Sigmoid colon (tissue), 7 donors: ENCODE measurements around the gene DHH. TPM values are rescaled to one million over a fixed set of nuclear protein-coding genes. Genes with fewer than 3 reads are reported as not detected.

ENCODE experiments used
- DNase-seq: peaks from one replicate; pipeline ENCODE4 v3.0.0-alpha.2; 2019
- H3K27ac ChIP-seq, 4 donors: fragments of 200-600 bp; sonication (generic); one replicate each; pipeline ENCODE4 v1.5.1; 2016 to 2019; ENCODE audit warnings: mild to moderate bottlenecking in 1 of 4
- H3K27me3 ChIP-seq, 3 donors: fragments of 200-600 bp; sonication (generic); one replicate each; pipeline ENCODE4 v1.5.1; 2019; ENCODE audit warnings: mild to moderate bottlenecking in 1 of 3
- H3K36me3 ChIP-seq, 4 donors: fragments of 200-600 bp; sonication (generic); one replicate each; pipeline ENCODE4 v1.5.1; 2016 to 2019
- H3K4me1 ChIP-seq, 4 donors: fragments of 200-600 bp; sonication (generic); one replicate each; pipeline ENCODE4 v1.5.1; 2017 to 2019
- H3K4me3 ChIP-seq, 4 donors: fragments of 200-600 bp; sonication (generic); one replicate each; pipeline ENCODE4 v1.5.1; 2017 to 2019; ENCODE audit warnings: mild to moderate bottlenecking in 2 of 4, moderate library complexity in 1 of 4
- H3K9me3 ChIP-seq, 4 donors: fragments of 200-600 bp in 3 of 4; sonication (generic) in 3 of 4; one replicate each; pipeline versions ENCODE4 v1.5.1 to v1.6.1; 2013 to 2019
- EP300 ChIP-seq, 4 donors: sonication (generic); formaldehyde crosslinking; IDR thresholded peaks; one replicate each; pipeline ENCODE4 v1.6.1; 2017; ENCODE audit warnings: antibody characterized with exemption in 4 of 4
- POLR2A ChIP-seq, 2 donors: fragments of 450-650 bp; IDR thresholded peaks; one replicate each; pipeline ENCODE4 v1.6.1; 2016; ENCODE audit warnings: antibody characterized with exemption in 2 of 2, mild to moderate bottlenecking in 2 of 2, moderate library complexity in 2 of 2
- POLR2AphosphoS5 ChIP-seq, 4 donors: sonication (generic); formaldehyde crosslinking; IDR thresholded peaks; one replicate each; pipeline ENCODE4 v1.6.1; 2017; ENCODE audit warnings: antibody characterized with exemption in 4 of 4
- WGBS, 2 donors: extraction: QIAGEN DNeasy Blood & Tissue Kit; methylation state at CpG; one replicate each; pipeline ENCODE4 v1.1.7; 2013; 5-methylcytosine and 5-hydroxymethylcytosine counted together
- intact Hi-C: fragments of 100-400 bp; cut with DNase I; formaldehyde crosslinking; loops from one replicate; pipeline ENCODE4 v1.15.1; 2023
- polyA plus RNA-seq, 3 donors: library from polyadenylated mRNA; stranded (reverse); fragments of 200-250 nt; gene quantifications; one replicate each; pipeline ENCODE4 v1.2.3, GENCODE V29; 2013
- total RNA-seq, 4 donors: library from RNA; depleted of rRNA; stranded (reverse); fragments of >200 nt; gene quantifications; one replicate each; pipeline ENCODE4 v1.1.0, GENCODE V29; 2016
- TF ChIP-seq, protein P1 (sequence below), 4 experiments: fragments of 450-650 bp in 3 of 4; fragments of 200-600 bp in 1 of 4; IDR thresholded peaks; one replicate each; pipeline ENCODE4 v1.5.1; 2016 to 2019; ENCODE audit warnings: antibody characterized with exemption in 4 of 4, mild to moderate bottlenecking in 3 of 4, moderate library complexity in 2 of 4
- donor health status: healthy with polysubstance abuse.
- donor health status: Bipolar disorder and iron deficiency.
- donor health status: healthy.

Gene DHH
- total and polyA plus RNA-seq, 7 donors: 0.14 to 0.83 (median 0.63) TPM; not detected in 4

DNA sequence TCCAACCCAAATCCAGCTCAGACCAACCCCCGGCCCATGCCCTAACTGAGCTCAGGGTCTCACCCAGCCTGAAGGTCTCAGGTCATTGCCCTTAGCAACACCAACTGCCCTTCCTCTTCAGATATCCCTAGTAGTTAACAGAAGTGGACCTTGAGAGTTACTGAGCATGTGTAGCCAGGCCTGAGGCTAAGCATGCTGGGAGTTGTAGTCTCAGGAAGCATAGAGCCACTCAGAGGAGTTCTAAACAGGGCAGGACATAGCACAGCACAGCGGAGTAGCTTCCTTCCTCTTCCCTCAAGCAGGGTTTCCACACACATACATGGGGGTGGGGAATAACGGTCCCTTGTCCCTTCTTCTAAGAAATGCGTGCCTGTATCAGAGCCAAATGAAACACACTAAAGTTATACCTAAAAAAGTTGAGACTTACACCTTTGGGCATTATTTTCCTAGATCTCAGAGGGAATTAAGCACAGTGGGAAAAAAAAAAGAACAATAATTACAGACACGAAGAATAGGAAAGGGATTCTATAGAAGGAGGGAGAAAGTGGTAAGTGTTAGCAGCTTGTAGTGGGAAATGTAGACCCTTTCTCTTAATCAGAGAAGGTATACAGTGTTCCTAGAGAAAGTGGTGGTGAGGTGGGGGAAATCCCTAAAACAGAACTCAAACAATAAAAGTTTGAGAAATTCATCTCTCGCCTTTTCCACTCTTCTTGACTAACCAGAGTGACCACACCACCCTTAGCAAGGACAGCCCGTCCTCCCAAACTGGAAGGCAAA, 38.4 kb downstream of the DHH start:
- TF ChIP-seq POLR2AphosphoS5 (IDR thresholded peaks at IDR 0.05) (peak in 1 of 4 donors; percentile 51), EP300 (IDR thresholded peaks at IDR 0.05) (no peak)

DNA sequence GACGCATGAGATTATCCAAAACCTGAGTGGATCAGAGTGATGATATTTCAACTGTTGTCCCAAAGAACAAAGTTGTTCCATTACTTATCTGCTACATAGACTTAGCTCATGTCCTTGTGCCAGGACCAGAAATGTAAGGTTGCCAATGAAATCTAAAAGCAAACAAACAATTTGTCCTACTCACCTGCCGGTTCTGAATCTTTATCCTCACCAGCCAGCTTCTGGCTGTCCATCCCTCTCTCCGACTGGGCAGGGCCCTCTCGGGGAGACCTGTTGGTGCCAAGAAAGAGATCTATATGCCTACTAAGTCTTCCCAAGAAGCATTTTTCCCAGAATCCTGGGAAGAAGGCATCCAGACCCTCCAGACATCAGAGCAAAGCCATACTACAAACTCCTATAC, 39.5 kb downstream of the DHH start:
- Histone ChIP-seq H3K9me3 (no peaks in the 10 kb centered on the region), H3K36me3 (peaks cover 27 to 51% (median 48%) of the 10 kb centered on the region in 4 donors), H3K27ac (no peak overlapping the region), H3K4me3 (no peak overlapping the region), H3K27me3 (no peaks in the 10 kb centered on the region), H3K4me1 (peaks cover 0 to 56% (median 44%) of the 10 kb centered on the region in 4 donors)
- WGBS, 2 donors: 52 to 77% methylated on average over 4 of the region's 4 CpGs
- intact Hi-C loops: no loop called here
- no peak for TF ChIP-seq POLR2AphosphoS5 (IDR thresholded peaks at IDR 0.05)
- TF ChIP-seq POLR2A (IDR thresholded peaks at IDR 0.05): no peak
- no peak for TF ChIP-seq EP300 (IDR thresholded peaks at IDR 0.05)
- TF ChIP-seq, protein P1, sequence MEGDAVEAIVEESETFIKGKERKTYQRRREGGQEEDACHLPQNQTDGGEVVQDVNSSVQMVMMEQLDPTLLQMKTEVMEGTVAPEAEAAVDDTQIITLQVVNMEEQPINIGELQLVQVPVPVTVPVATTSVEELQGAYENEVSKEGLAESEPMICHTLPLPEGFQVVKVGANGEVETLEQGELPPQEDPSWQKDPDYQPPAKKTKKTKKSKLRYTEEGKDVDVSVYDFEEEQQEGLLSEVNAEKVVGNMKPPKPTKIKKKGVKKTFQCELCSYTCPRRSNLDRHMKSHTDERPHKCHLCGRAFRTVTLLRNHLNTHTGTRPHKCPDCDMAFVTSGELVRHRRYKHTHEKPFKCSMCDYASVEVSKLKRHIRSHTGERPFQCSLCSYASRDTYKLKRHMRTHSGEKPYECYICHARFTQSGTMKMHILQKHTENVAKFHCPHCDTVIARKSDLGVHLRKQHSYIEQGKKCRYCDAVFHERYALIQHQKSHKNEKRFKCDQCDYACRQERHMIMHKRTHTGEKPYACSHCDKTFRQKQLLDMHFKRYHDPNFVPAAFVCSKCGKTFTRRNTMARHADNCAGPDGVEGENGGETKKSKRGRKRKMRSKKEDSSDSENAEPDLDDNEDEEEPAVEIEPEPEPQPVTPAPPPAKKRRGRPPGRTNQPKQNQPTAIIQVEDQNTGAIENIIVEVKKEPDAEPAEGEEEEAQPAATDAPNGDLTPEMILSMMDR (IDR thresholded peaks at IDR 0.05): no peak
- DNase-seq: no peak

More for the DNA sequence above, 38.4 kb downstream of the DHH start:
- Histone ChIP-seq H3K9me3 (no peaks in the 10 kb centered on the region), H3K4me3 (peak overlapping the region in 2 of 4 donors; percentile 5 to 95), H3K27me3 (no peaks in the 10 kb centered on the region), H3K4me1 (peaks cover 0 to 56% (median 45%) of the 10 kb centered on the region in 4 donors), H3K27ac (peak overlapping the region in 3 of 4 donors; percentile 26 to 99 (median 94)), H3K36me3 (peaks cover 16 to 41% (median 37%) of the 10 kb centered on the region in 4 donors)
- 35 to 45% methylated on average over 7 of the region's 7 CpGs for WGBS, 2 donors
- intact Hi-C loops: no loop called here
- DNase-seq: peak; percentile 82

DNA sequence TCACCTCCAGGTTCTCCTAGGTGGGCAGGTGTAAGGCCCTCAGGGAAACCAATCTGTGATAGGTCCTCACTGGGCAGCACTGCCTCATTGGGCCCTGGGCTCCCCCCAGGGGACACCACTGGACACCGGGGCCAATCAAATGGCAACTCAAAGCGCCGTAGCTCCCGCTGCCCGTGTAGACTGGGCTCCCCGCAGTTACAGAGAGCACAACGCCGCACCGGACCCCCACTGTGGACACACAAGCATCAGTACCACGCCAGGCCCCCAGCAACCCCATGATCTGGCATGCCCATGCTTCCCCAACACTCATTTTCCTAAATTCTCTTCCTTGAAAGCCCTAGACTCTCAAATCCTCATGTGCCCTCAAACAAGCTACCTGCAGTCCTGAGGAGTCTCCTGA, 40.1 kb downstream of the DHH start:
- TF ChIP-seq POLR2AphosphoS5 (IDR thresholded peaks at IDR 0.05) (no peak), EP300 (IDR thresholded peaks at IDR 0.05) (no peak), POLR2A (IDR thresholded peaks at IDR 0.05) (no peak)
- TF ChIP-seq, protein P1 (IDR thresholded peaks at IDR 0.05): no peak
- no peak for DNase-seq
- no peaks in the 10 kb centered on the region for H3K27me3 ChIP-seq
- no peaks in the 10 kb centered on the region for H3K9me3 ChIP-seq
- peaks cover 0 to 60% (median 45%) of the 10 kb centered on the region in 4 donors for H3K4me1 ChIP-seq
- H3K36me3 ChIP-seq: peaks cover 28 to 57% (median 53%) of the 10 kb centered on the region in 4 donors
- 95 to 96% methylated on average over 10 of the region's 10 CpGs for WGBS, 2 donors
- H3K27ac ChIP-seq: no peak overlapping the region
- H3K4me3 ChIP-seq: no peak overlapping the region
- intact Hi-C loops: no loop called here

DNA sequence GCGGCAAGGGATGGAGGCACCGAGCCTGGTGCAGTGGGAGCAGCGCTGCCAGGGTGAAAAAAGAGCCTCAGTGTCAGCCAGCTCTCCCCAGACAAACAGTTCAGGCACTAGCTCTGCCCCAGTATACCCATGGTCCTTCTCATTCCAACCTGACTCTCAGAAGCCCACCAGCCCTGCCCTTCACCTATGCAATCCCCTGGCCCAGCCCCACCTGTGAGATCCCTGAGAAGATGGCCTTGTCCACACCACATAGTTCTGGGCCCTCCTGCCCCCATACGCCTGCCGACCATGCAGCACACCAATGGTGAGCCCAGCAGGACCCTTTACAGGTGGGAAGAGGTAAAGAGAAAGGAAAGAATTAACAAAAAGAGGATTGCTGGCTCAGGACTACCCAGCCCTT, 40.5 kb downstream of the DHH start:
- no peak overlapping the region for H3K4me3 ChIP-seq
- H3K4me1 ChIP-seq: peaks cover 0 to 55% (median 45%) of the 10 kb centered on the region in 4 donors
- intact Hi-C loops: no loop called here
- 94 to 96% methylated on average over 5 of the region's 5 CpGs for WGBS, 2 donors
- no peak for TF ChIP-seq POLR2A (IDR thresholded peaks at IDR 0.05)
- no peak for TF ChIP-seq EP300 (IDR thresholded peaks at IDR 0.05)
- no peak for TF ChIP-seq POLR2AphosphoS5 (IDR thresholded peaks at IDR 0.05)
- TF ChIP-seq, protein P1 (IDR thresholded peaks at IDR 0.05): no peak
- no peaks in the 10 kb centered on the region for H3K27me3 ChIP-seq
- H3K9me3 ChIP-seq: no peaks in the 10 kb centered on the region
- peaks cover 30 to 61% (median 58%) of the 10 kb centered on the region in 4 donors for H3K36me3 ChIP-seq
- DNase-seq: no peak
- no peak overlapping the region for H3K27ac ChIP-seq

DNA sequence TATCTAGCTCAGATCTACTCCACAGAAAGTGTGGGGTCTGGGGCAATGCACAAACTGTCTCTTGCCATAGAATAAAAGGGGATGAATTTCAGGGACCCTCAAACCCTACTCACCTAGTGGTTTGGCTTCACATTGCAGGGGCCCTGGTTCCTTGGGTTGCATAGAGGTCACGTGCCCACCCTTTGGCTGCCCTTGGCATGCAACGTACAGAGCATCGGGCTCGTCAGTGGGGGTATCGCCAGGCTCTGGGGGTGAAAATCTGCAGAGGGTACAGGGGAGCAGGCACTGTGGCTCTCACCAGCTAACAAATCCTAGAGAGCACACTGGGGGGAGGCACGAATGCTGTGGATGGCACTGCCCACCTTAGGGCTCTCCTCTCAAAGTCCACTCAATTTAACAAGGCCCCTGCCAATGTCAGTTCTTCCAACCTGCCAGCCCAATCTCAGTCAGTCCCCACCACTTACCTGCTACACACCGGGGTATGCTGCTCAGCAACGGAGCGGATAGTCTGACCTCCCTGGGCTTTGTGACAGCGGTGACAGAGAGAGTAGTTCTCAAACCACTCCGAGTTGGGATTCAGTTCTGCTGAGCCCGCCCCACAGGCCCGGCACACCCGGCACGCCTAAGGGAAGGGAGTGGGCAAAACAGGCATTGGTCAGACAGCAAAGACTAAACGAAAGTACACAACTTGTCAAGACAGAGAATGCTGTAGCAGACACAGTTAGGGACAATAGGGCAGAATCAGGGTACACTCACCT, 42.0 kb downstream of the DHH start:
- no peaks in the 10 kb centered on the region for H3K9me3 ChIP-seq
- H3K27me3 ChIP-seq: no peaks in the 10 kb centered on the region
- no peak for DNase-seq
- TF ChIP-seq POLR2A (IDR thresholded peaks at IDR 0.05) (no peak), EP300 (IDR thresholded peaks at IDR 0.05) (no peak), POLR2AphosphoS5 (IDR thresholded peaks at IDR 0.05) (no peak)
- TF ChIP-seq, protein P1 (IDR thresholded peaks at IDR 0.05): no peak
- no peak overlapping the region for H3K4me3 ChIP-seq
- H3K4me1 ChIP-seq: peaks cover 0 to 41% (median 31%) of the 10 kb centered on the region in 4 donors
- intact Hi-C loops: no loop called here
- 85 to 91% methylated on average over 16 of the region's 16 CpGs for WGBS, 2 donors
- peaks cover 45 to 76% (median 72%) of the 10 kb centered on the region in 4 donors for H3K36me3 ChIP-seq
- no peak overlapping the region for H3K27ac ChIP-seq
